GM19193 (cell line): ENCODE measurements around the gene UNC5A.
A peak's percentile ranks its signal among the peaks of the same experiment; 100 is the strongest.

Experiments used
- POLR2A ChIP-seq: IDR thresholded peaks from 4 replicates; pipeline ENCODE4 v1.6.1; 2011; ENCODE audit not compliant: insufficient read depth, insufficient read length; ENCODE audit errors: extremely low read depth

Gene UNC5A

GRCh38 chr5:176889321-176890280 lies 79.2 kb downstream of the UNC5A start:
- no peak for TF ChIP-seq POLR2A

DNA sequence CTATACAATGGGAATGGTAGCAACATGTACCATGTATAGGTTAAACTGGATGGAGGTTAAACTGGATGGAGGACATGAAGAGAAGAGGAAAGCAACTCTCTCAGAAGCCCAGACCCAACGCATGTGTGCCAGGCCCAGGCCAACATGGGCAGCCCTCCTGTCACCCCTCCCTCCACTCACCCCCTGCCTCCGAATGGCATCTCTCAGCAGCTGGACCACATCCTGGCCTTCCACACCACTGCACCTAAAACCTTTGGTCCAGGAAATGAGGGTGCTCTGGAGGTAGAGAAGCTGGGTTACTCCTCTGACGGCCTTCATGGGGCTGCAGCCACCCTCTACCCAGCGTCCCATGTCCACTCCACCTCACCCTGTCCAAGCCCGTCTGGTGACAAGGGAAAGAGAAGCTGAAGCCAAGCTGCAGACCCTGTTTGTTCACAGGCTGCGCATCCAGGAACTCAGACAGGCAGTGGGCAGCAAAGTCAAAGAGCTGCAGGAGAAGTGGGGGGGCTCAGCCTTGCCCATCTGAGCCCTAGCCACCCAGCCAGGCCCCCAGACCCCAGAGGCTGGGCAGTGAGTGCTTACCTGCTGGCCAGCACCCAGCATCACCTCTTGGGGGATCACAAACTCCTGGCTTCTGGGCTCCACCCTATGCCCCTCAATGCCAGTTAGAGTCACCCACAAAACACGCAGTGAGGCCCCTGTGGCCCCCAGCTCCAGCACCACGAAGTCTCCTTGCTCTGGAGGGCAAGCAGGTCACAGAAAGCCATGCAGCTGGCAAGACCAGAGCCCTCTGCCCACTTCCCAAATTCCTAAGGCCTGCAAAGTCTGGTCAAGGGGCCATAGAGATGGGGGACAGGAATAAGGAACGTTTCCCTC lies 80.3 kb downstream of the UNC5A start:
- TF ChIP-seq POLR2A = no peak

DNA sequence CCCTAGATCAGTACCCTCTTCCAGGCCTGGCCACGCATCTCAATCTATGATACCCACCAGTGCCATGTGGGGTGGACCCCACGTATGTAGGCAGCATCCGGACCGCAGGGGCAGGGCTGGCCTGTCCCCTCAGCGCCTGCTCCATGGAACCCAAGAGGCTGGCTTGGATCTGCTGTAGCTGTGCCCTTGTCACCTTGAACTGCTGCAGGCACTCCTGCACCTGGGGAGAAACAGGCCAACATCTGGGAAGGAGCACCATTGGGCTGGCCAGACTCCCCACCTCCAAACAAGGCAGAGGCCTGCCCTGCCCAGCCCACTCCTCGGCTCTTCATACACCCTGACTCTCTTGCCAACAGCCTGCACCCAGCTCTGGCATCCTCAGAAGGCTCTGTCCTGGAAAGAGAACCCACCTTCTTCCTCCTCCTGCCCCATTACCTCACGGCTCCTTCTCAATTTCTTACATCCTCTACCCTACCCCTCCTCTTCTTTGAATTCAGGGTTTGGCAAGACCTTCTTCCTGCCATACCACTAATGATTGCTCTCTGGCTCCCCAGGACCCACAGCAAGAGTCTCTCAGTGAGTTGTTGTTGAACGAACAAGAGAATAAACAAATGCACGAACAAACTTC lies 81.1 kb downstream of the UNC5A start:
- no peak for TF ChIP-seq POLR2A

DNA sequence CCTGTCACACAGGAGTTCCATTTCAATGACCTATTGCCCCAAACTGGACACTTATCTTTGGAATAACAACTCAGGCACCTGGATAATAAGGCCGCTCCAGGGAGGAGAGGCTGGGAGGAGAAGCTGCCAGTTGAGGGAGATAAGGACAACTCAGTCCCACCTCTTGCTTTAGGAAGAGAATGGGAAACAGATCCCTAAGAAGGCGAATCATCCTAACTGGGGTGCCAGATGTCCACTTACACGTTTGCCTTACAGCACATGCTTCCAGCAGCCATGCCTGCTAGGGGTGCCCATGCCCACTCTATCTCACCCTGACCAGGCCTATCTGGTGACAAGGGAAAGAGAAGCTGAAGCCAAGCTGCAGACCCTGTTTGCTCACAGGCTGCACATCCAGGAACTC lies 82.3 kb downstream of the UNC5A start:
- no peak for TF ChIP-seq POLR2A

GRCh38 chr5:176894298-176894697 lies 83.9 kb downstream of the UNC5A start:
- no peak for TF ChIP-seq POLR2A

- TF ChIP-seq POLR2A = no peak
Observed at GRCh38 chr5:176895831-176896230, 85.5 kb downstream of the UNC5A start.

DNA sequence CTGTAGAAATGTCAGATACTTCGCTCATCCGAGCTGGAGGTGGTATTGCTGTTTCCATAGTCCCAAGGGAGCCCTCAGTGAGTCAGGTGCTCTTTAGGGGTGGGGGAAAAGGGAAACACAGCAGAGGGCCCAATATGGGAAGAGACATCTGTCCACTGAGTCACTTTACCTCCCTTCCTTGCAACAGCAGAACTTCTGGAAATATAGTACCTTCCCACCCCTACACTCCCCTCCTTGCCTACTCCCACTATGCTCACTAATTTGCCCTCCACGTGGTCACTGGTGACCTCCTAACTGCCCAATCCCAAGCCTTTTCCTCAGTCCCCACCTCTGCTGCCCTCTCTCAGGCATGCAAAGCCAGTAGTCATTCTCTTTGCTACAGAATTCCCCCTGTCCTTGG lies 86.9 kb downstream of the UNC5A start:
- no peak for TF ChIP-seq POLR2A

- TF ChIP-seq POLR2A = no peak
Observed at GRCh38 chr5:176899296-176899891, 89.0 kb downstream of the UNC5A start, which contains the start of gene HK3. HK3 (minus strand) TSS chr5:176899346; CDS start chr5:176896159, 3,187 bp downstream.

DNA sequence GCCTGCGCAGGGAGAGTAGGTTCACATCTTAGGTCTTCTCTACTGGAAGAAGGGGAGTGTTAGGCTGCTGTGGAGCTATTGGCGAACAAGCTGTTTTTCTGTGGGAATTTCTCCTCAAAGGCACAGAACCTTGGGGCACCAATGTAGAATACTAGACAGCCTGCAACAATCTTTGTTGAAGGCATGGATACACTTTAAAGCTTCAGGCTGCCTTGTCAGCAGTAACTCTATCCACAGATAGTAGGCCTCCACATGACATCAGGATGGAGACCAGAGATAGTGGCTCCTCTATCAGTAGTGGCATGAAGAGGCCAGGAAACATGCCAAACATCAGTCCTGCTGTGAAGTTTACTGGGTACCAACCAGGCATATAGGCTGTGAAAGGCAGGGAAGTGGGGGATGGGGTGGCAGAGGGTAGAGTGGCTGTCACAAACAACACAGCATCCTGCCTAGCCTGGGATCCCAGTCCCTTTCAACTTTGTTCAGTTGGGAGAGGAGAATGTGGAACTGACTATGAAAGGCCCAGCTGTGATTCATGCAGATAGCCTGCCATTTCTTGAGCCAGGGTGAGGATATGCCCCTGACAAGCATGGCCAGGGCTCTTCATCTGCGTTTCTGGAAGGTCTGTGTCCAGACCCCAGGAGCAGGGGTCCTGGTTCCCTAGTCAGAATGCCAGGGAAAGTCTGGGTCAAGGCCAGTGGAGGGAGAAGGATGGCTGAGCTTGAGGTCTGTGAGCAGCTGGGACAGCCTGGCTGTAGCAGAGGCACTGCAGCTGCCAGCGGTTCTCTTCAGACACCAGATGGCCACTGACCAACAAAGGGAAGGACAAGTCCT lies 89.8 kb downstream of the UNC5A start:
- TF ChIP-seq POLR2A = no peak

DNA sequence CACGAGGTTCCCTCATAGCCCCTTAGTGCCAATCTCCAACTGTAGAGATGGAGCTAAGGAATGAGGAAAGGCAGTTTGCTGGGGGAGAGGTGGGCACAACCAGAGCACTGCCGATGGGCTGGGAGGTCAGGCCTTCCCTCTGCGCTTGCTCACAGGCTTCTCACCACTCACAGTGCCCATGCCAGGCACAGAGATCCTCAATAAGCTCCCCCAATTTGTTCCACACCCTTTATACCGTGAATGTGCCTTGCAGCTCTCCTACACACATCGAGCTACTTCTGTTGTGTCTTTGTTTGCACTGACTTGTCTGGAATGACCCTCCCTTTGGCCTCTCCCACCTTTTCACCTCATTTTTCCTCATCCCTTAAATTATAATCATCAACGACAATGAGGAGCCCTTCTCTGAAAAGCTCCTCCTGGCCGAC lies 90.4 kb downstream of the UNC5A start:
- peak; percentile 21 for TF ChIP-seq POLR2A

DNA sequence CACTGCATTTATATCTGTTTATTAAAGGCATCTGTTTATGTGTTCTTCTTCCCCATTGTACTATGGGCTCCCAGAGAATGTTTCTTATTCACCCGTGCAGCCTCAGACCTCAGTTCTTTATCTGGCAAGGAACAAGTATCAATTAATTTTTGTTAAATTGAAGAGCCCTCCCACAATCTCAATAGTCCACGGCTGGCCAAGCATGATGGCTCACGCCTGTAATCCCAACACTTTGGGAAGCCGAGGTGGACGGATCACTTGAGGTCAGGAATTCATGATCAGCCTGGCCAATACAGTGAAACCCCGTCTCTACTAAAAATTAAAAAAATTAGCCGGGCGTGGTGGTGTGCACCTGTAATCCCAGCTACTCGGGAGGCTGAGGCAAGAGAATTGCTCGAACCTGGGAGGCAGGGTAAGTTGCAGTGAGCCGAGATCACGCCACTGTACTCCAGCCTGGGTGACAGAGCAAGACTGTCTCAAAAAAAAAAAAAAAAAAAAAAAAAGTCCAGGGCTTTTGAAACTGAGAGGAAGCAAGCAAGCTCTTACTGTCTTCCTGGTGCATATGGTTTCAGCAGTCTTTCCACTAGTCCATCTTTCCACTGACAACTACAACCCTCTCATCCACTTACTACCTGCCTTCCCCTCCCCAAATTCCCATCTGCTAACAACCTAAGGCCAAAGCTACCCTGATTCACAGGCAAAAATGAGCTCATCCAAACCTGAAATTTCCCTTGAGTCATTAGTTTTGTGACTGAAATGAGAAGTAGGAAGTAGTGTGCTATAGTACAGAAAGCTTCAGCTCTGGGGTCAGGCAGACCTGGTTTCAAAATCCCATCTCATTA lies 91.1 kb downstream of the UNC5A start:
- no peak for TF ChIP-seq POLR2A

DNA sequence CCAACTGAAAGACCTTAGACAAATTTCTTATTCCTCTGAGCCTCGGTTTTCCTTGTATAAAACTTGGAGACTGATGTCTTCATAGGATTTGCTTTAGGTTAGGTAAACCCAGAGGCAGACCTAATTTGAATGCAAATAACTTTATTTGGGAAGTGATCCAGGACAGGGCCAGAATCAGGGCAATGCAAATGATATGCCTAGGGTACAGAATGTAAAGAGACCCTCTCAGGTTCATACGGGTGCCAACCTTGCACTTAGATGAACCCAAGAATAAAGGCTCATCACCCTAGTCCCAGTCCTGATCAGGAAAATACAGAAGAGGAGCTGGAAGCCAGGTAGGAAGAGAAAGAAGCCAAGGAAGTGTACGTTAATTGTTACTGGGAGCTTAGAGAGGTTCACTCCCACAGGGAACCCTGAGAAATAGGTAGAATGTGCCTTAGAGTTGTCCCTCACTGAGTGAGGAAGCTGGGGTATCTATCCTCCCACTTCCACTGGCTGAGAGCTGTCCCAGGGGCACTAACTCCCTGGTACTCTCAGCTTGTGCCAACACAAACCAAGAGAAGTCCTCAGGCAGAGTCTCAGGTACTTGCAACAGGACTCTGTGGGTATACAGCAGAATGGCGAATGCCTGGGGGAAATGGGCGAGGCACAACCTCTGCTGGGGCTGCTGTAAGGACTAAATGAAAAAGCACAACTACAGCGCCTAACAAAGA lies 91.9 kb downstream of the UNC5A start:
- TF ChIP-seq POLR2A = no peak

- no peak for TF ChIP-seq POLR2A
Observed at GRCh38 chr5:176902911-176903664, 92.7 kb downstream of the UNC5A start.
